Peyer's patch (tissue), 4 donors: ENCODE measurements around the gene CEMIP2. TPM values are rescaled to one million over a fixed set of nuclear protein-coding genes. Genes with fewer than 3 reads are reported as not detected.

ENCODE experiments used
- DNase-seq, 3 donors: peaks; one replicate each; pipeline ENCODE4 v3.0.0-alpha.2; 2017 to 2019
- H3K27ac ChIP-seq, 4 donors: fragments of 200-600 bp; sonication (generic); one replicate each; pipeline ENCODE4 v1.5.1; 2016 to 2019
- H3K27me3 ChIP-seq, 2 donors: fragments of 200-600 bp; sonication (generic); one replicate each; pipeline ENCODE4 v1.5.1; 2019
- H3K36me3 ChIP-seq, 3 donors: fragments of 200-600 bp; sonication (generic); one replicate each; pipeline ENCODE4 v1.5.1; 2016 to 2019
- H3K4me1 ChIP-seq, 4 donors: fragments of 200-600 bp; sonication (generic); one replicate each; pipeline ENCODE4 v1.5.1; 2016 to 2019
- H3K4me3 ChIP-seq, 4 donors: fragments of 200-600 bp; sonication (generic); 1 replicate in 3 of 4; 2 replicates in 1 of 4; pipeline ENCODE4 v1.5.1; 2016 to 2019; ENCODE audit warnings: mild to moderate bottlenecking in 1 of 4
- H3K9me3 ChIP-seq, 4 donors: fragments of 200-600 bp; sonication (generic); one replicate each; pipeline ENCODE4 v1.5.1; 2016 to 2019; ENCODE audit warnings: mild to moderate bottlenecking in 1 of 4
- POLR2A ChIP-seq, 2 donors: fragments of 450-650 bp; IDR thresholded peaks; one replicate each; pipeline ENCODE4 v1.5.1; 2017; ENCODE audit warnings: antibody characterized with exemption in 2 of 2, mild to moderate bottlenecking in 2 of 2, moderate library complexity in 2 of 2
- total RNA-seq, 4 donors: library from RNA; depleted of rRNA; stranded (reverse); fragments of >200 nt; gene quantifications; one replicate each; pipeline ENCODE4 v1.1.0, GENCODE V29; 2016
- TF ChIP-seq, protein P1 (sequence below), 6 experiments: fragments of 450-650 bp in 4 of 6; fragments of 200-600 bp in 2 of 6; sonication (generic) in 1 of 6; IDR thresholded peaks; one replicate each; pipeline ENCODE4 v1.5.1; 2017 to 2019; ENCODE audit warnings: antibody characterized with exemption in 6 of 6, mild to moderate bottlenecking in 3 of 6, moderate library complexity in 1 of 6

The CEMIP2 gene
- total RNA-seq, 4 donors from 2014 or later, result 79.2 to 243 (median 215) TPM

DNA sequence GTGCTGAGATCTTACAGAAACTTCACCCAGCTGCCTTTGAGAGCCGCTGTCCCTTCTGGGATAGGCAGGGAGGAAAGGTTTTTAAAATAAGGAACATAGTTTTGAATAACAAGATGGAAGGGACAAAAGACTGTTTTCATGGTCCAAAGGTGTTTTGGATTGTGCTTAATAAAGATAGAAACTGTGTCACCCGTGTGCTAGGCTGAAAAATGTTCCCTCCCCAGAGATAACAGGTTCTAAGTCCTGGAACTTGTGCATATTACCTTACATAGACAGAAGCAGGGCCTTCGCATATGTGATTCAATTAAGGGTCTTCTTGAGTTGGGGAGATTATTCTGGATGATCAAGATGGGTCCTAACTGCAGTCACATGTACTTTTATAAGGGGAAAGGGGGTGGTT, 1.9 kb upstream of the CEMIP2 start:
- no peak overlapping the region for H3K4me3 ChIP-seq
- H3K36me3 ChIP-seq, result no peaks in the 10 kb centered on the region
- DNase-seq, result no peak
- H3K4me1 ChIP-seq, result peaks cover 0 to 15% (median 7%) of the 10 kb centered on the region in 4 donors
- H3K9me3 ChIP-seq, result no peaks in the 10 kb centered on the region
- H3K27ac ChIP-seq, result peak overlapping the region in 2 of 4 donors; percentile 92 to 99
- H3K27me3 ChIP-seq, result no peaks in the 10 kb centered on the region
- TF ChIP-seq POLR2A (IDR thresholded peaks at IDR 0.05), result no peak
- TF ChIP-seq, protein P1, sequence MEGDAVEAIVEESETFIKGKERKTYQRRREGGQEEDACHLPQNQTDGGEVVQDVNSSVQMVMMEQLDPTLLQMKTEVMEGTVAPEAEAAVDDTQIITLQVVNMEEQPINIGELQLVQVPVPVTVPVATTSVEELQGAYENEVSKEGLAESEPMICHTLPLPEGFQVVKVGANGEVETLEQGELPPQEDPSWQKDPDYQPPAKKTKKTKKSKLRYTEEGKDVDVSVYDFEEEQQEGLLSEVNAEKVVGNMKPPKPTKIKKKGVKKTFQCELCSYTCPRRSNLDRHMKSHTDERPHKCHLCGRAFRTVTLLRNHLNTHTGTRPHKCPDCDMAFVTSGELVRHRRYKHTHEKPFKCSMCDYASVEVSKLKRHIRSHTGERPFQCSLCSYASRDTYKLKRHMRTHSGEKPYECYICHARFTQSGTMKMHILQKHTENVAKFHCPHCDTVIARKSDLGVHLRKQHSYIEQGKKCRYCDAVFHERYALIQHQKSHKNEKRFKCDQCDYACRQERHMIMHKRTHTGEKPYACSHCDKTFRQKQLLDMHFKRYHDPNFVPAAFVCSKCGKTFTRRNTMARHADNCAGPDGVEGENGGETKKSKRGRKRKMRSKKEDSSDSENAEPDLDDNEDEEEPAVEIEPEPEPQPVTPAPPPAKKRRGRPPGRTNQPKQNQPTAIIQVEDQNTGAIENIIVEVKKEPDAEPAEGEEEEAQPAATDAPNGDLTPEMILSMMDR (IDR thresholded peaks at IDR 0.05), result no peak

DNA sequence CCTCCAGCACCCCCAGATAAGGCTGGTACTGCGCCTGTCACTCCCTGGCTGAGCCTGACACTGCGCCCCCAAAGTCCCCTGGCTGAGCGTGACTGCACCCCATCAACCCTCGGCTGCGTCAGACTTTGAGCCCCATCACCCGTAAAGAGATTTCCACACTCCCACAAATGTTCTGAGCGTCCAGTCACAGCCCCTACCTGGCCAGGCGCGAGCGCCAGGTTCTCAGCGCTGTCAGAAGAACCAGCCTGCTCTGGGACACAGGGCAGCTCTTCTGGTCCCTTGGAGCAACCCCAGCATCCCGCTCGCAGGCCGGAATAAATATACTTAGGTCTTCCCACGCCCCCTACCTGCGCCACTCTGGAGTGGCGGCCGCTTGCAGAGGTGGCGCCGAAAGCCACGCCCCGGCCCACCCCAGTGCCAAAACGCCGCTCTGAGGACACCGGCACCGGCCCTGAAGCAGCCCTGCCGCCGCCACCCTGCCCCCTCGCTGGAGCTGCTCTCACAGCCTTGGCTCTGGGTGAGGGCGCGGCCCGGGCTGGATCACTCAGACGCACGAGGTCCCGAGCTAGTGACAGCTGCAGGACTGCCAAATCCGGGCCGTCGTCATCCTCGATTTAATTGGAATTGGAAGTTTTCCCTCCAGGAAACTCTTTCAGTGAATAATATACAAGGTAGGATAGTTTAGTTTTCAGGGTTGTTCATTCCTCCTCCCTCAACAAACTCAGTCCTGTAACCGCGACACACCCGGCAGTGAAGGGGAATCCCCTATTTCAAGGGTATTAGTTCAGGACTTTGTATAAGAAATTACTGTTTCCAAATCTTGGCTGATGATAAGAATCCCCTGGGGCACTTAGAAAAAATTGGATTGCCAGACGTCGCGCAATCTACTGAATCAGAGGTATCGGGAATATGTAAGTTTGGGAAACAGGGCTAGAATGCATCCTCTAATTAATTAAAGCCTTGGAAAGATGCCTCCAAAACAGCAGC, 1.2 kb upstream of the CEMIP2 start:
- peak overlapping the region; percentile 92 to 99 (median 99) for H3K27ac ChIP-seq
- DNase-seq, result peak; percentile 82 to 95 (median 91)
- no peaks in the 10 kb centered on the region for H3K27me3 ChIP-seq
- H3K4me3 ChIP-seq, result peak overlapping the region; percentile 59 to 97 (median 89)
- H3K9me3 ChIP-seq, result no peaks in the 10 kb centered on the region
- no peak for TF ChIP-seq POLR2A (IDR thresholded peaks at IDR 0.05)
- TF ChIP-seq, protein P1 (IDR thresholded peaks at IDR 0.05), result peak; percentile 1 to 54 (median 34)
- peaks cover 0 to 21% (median 10%) of the 10 kb centered on the region in 4 donors for H3K4me1 ChIP-seq
- H3K36me3 ChIP-seq, result no peaks in the 10 kb centered on the region

DNA sequence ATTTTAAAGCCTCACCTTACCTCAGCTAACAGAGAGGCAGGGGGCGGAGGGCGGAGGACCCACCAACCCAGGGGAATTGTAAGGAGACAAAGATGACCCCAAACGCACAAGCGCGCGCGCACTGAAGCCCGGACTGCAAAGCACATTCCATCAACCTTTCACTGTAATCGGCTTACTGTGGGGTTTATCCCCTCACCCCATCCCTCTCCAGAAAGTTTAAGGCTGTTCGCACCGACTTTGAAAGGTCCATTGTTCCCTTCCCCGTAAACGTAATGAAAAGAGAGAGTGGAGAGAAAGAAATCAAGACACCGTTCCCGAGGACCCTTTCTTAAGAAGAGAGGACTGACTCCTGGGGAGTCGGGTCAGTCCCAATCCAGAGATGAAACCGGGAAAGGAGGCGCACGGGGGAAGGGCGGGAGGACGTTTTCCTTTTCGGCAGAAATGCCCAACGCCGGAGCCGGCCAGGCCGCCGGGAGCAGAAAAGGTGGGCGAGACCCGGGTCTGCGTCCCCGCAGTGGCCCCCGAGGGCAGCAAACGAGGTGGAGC, 464 bp downstream of the CEMIP2 start:
- no peaks in the 10 kb centered on the region for H3K36me3 ChIP-seq
- peaks cover 0 to 37% (median 17%) of the 10 kb centered on the region in 4 donors for H3K4me1 ChIP-seq
- H3K27me3 ChIP-seq, result no peaks in the 10 kb centered on the region
- TF ChIP-seq, protein P1 (IDR thresholded peaks at IDR 0.05), result no peak
- TF ChIP-seq POLR2A (IDR thresholded peaks at IDR 0.05), result peak in 1 of 2 donors; percentile 0
- peak overlapping the region; percentile 92 to 99 (median 99) for H3K27ac ChIP-seq
- DNase-seq, result peak in 2 of 3 donors; percentile 61 to 68
- peak overlapping the region; percentile 59 to 97 (median 89) for H3K4me3 ChIP-seq
- H3K9me3 ChIP-seq, result no peaks in the 10 kb centered on the region

DNA sequence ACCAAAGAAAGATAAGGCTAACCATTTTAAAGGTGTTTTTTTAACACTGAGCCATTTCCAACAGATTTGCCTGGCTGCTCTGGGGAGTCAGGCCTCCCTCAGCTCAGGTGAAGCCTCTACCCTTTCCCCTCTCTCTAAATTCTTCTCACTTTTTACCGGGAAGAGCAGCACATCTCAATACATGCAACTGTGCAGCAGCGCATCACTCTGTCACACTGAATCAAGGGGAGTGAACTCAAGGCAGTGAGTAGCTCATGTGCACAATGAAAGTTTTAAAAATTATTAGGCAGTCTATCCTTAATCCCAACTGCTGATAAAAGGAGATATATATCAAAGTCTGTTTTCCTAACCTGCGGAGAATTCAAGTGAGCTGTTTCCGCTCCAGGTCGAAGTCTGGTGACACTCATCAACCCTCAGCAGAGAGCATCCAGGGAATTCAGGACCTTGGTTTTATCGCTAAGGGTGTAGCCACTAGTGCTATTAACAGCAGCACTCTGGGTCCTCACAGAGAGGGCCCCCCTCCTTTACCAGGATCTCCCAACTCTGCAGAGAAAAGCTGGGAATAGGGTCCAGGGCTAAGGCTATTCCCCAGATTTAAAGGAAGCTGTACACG, 1.0 kb downstream of the CEMIP2 start:
- TF ChIP-seq, protein P1 (IDR thresholded peaks at IDR 0.05), result no peak
- TF ChIP-seq POLR2A (IDR thresholded peaks at IDR 0.05), result peak; percentile 64 to 80
- peak overlapping the region; percentile 59 to 97 (median 89) for H3K4me3 ChIP-seq
- H3K9me3 ChIP-seq, result no peaks in the 10 kb centered on the region
- peaks cover 0 to 43% (median 19%) of the 10 kb centered on the region in 4 donors for H3K4me1 ChIP-seq
- peak overlapping the region; percentile 92 to 99 (median 99) for H3K27ac ChIP-seq
- H3K36me3 ChIP-seq, result no peaks in the 10 kb centered on the region
- DNase-seq, result peak in 2 of 3 donors; percentile 60 to 76
- no peaks in the 10 kb centered on the region for H3K27me3 ChIP-seq

DNA sequence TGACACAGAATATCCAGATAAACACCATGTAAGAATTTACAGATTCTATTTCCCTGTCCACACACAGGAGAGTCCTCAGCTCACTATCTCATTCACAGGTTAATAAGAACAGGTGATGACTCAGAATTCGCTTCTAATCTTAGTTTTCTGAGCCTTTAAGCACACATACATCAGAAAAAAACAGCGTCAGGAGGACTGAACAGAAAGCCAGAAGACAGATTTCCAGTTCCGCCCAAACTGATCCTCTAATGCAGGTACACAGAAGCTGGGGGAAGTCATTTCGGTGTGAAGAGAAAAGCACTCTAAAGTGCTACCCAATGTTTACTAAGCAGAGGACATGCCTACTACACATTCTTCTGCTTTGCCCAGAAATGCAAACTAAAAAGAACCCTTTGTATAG, 1.6 kb downstream of the CEMIP2 start:
- Histone ChIP-seq H3K36me3 (no peaks in the 10 kb centered on the region), H3K4me1 (peaks cover 0 to 49% (median 19%) of the 10 kb centered on the region in 4 donors), H3K9me3 (no peaks in the 10 kb centered on the region), H3K4me3 (peak overlapping the region; percentile 59 to 97 (median 89)), H3K27ac (peak overlapping the region; percentile 92 to 99 (median 99)), H3K27me3 (no peaks in the 10 kb centered on the region)
- no peak for TF ChIP-seq POLR2A (IDR thresholded peaks at IDR 0.05)
- TF ChIP-seq, protein P1 (IDR thresholded peaks at IDR 0.05), result no peak
- DNase-seq, result no peak
